Measurements from ENCODE around the gene CBR1. TPM values are rescaled to one million over a fixed set of nuclear protein-coding genes. Genes with fewer than 3 reads are reported as not detected.
"Not testable (repeated sequence)": the region's sequence is repeated elsewhere in the genome, so short reads cannot be mapped to it uniquely, and the experiment has no call there.

CBR1 gene
- total RNA-seq, 3 donors from 2014 or later = 68.4 to 76.9 (median 69.5) TPM

GRCh38 chr21:36096398-36097290, 26.8 kb downstream of the CBR1 start:
- ATAC-seq = no peak
- TF ChIP-seq CTCF (IDR thresholded peaks at IDR 0.05) = no peak
- H3K36me3 ChIP-seq (ENCODE audit: low read depth) = no peaks in the 10 kb centered on the region
- H3K4me1 ChIP-seq (ENCODE audit: low read depth) = no peaks in the 10 kb centered on the region
- intact Hi-C loops (cut with DNase I, micrococcal nuclease) = no loop called here
- no peak overlapping the region for H3K4me3 ChIP-seq
- no peak for DNase-seq
- H3K9me3 ChIP-seq = peaks cover 7% of the 10 kb centered on the region

DNA sequence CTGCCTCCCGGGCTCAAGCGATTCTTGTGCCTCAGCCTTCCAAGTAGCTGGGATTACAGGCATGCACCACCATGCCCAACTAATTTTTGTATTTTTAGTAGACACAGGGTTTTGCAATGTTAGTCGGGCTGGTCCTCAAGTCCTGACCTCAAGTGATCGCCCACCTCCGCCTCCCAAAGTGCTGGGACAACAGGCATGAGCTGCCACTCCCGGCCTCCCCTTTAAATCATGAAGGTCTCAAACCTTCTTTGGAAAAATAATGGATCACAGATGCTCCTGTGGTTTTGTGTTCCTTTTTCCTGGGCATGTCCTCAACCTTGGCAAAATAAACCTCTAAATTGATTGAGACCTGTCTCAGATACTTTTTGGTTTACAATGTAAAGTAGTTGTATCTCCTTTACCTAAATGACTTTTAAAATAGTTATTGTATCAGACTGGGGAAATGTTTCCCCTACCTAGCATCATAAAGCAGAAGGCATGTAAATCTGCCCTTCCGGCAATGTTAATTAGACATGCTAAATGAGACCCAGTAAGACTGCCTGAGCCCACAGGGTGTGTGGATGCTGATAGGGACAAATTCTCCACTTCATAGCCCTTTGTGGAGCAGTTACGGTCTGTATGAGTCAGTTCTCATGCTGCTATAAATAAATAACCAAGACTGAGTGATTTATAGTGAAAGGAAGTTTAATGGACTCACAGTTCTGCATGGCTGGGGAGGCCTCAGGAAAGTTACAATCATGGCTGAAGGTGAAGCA, 27.8 kb downstream of the CBR1 start:
- no peak for TF ChIP-seq CTCF (IDR thresholded peaks at IDR 0.05)
- Histone ChIP-seq H3K4me3 (no peak overlapping the region), H3K4me1 (ENCODE audit: low read depth) (no peaks in the 10 kb centered on the region), H3K9me3 (peaks cover 7% of the 10 kb centered on the region), H3K36me3 (ENCODE audit: low read depth) (no peaks in the 10 kb centered on the region)
- peak; percentile 67 for ATAC-seq
- DNase-seq = no peak
- intact Hi-C loops (cut with DNase I, micrococcal nuclease) = no loop called here

GRCh38 chr21:36098182-36098532, 28.3 kb downstream of the CBR1 start:
- Histone ChIP-seq H3K4me3 (no peak overlapping the region), H3K36me3 (ENCODE audit: low read depth) (no peaks in the 10 kb centered on the region), H3K9me3 (peaks cover 7% of the 10 kb centered on the region), H3K4me1 (ENCODE audit: low read depth) (no peaks in the 10 kb centered on the region)
- DNase-seq = no peak
- intact Hi-C loops (cut with DNase I, micrococcal nuclease) = no loop called here
- no peak for TF ChIP-seq CTCF (IDR thresholded peaks at IDR 0.05)
- ATAC-seq = no peak

GRCh38 chr21:36099000-36099399, 29.2 kb downstream of the CBR1 start:
- no peak for ATAC-seq
- H3K4me1 ChIP-seq (ENCODE audit: low read depth) = no peaks in the 10 kb centered on the region
- H3K9me3 ChIP-seq = peaks cover 1% of the 10 kb centered on the region
- intact Hi-C loops (cut with DNase I, micrococcal nuclease) = no loop called here
- no peak for DNase-seq
- H3K36me3 ChIP-seq (ENCODE audit: low read depth) = no peaks in the 10 kb centered on the region
- TF ChIP-seq CTCF (IDR thresholded peaks at IDR 0.05) = no peak
- no peak overlapping the region for H3K4me3 ChIP-seq

DNA sequence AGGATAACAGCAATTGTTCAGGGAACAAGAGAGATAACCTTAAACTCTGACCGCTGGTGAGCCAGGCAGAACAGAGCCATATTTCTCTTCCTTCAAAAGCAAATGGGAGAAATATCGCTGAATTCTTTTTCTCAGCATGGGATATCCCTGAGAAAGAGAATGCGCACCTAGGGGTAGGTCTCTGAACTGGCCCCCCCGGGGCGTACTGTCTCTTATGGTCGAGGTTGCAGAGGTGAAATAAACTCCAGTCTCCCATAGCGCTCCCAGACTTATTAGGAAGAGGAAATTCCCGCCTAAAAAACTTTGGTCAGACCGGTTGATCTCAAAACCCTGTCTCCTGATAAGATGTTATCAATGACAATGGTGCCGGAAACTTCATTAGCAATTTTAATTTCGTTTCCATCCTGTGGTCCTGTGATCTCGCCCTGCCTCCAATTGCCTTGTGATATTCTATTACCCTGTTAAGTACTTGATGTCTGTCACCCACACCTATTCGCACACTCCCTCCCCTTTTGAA, 29.9 kb downstream of the CBR1 start:
- H3K4me3 ChIP-seq; intact Hi-C loops (cut with DNase I, micrococcal nuclease); H3K4me1 ChIP-seq (ENCODE audit: low read depth); H3K9me3 ChIP-seq; H3K36me3 ChIP-seq (ENCODE audit: low read depth); ATAC-seq; DNase-seq: not testable (repeated sequence)

Measured in mucosa of descending colon (tissue), 3 donors.